ENCODE results near the gene LCN6. TPM values are rescaled to one million over a fixed set of nuclear protein-coding genes. Genes with fewer than 3 reads are reported as not detected.

Gene LCN6
- total RNA-seq, 3 donors from 2014 or later: 1.0 to 8.5 (median 4.7) TPM

DNA sequence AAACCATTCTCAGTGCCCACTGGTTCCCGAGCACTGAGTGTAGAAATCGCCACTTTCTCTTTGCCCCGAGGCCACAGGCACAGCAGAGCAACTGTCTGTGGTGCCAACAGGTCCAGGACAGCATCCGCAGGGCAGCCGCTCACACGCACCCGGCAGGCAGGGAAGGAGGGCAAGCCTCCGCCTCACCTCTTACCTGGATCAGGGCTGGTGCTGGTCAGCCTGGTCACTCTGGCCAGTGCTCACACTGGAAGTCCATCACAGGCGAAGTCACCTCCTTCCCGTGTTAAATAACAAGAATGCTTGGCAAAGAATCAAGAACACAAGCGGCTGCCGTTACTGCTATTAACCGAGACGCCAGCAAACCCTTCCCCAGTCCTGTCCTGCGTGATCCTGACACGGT, 22.2 kb downstream of the LCN6 start:
- TF ChIP-seq, protein P1, sequence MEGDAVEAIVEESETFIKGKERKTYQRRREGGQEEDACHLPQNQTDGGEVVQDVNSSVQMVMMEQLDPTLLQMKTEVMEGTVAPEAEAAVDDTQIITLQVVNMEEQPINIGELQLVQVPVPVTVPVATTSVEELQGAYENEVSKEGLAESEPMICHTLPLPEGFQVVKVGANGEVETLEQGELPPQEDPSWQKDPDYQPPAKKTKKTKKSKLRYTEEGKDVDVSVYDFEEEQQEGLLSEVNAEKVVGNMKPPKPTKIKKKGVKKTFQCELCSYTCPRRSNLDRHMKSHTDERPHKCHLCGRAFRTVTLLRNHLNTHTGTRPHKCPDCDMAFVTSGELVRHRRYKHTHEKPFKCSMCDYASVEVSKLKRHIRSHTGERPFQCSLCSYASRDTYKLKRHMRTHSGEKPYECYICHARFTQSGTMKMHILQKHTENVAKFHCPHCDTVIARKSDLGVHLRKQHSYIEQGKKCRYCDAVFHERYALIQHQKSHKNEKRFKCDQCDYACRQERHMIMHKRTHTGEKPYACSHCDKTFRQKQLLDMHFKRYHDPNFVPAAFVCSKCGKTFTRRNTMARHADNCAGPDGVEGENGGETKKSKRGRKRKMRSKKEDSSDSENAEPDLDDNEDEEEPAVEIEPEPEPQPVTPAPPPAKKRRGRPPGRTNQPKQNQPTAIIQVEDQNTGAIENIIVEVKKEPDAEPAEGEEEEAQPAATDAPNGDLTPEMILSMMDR (IDR thresholded peaks at IDR 0.05): no peak
- H3K4me3 ChIP-seq: no peak overlapping the region
- no peaks in the 10 kb centered on the region for H3K36me3 ChIP-seq (ENCODE audit: low read depth)
- no peak for ATAC-seq
- no peaks in the 10 kb centered on the region for H3K9me3 ChIP-seq
- no peak for DNase-seq
- intact Hi-C loops (cut with DNase I, micrococcal nuclease): no loop called here
- H3K4me1 ChIP-seq (ENCODE audit: low read depth): peaks cover 20% of the 10 kb centered on the region

DNA sequence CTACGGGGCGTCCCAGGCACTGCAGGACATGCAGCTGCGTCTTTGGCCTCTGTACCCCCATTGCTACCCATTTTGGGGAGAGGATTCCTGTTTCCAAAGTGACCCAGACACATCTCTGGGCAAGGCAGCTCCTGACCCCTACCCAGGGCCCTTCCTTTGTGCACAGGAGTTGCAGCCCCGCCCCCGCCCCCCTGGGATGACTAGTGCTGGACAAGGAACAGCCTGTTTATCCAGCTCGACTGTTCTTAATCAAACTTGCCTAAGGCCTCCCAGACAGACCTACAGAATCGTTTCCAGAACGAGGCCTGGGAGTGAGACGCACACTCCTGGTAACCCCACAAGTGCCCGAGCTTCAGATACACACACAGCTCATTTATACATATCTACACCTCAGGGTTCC, 22.7 kb downstream of the LCN6 start:
- intact Hi-C loops (cut with DNase I, micrococcal nuclease): no loop called here
- DNase-seq (no peak), ATAC-seq (no peak)
- peaks cover 20% of the 10 kb centered on the region for H3K4me1 ChIP-seq (ENCODE audit: low read depth)
- H3K4me3 ChIP-seq: no peak overlapping the region
- no peaks in the 10 kb centered on the region for H3K36me3 ChIP-seq (ENCODE audit: low read depth)
- TF ChIP-seq, protein P1 (IDR thresholded peaks at IDR 0.05): no peak
- H3K9me3 ChIP-seq: no peaks in the 10 kb centered on the region

DNA sequence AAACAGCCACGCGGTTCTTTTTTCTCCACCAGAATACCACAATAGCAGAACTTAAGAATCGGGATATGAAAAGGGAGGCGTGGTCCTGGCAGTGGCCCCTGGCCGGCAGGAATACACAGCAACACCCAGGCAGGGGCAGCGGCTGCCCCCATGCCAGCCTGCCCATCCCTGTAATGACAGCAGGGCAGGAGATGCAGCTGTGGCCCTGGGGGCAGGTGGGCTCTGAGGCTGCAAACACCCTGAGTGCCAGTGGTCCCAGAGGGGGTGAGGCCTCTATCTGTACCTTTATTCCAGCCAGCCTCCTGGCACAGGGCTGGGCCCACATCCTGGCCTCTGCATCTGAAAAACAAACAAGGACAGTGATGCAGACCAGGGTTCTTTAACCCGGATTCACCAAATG, 23.6 kb downstream of the LCN6 start:
- H3K4me1 ChIP-seq (ENCODE audit: low read depth): peaks cover 20% of the 10 kb centered on the region
- TF ChIP-seq, protein P1 (IDR thresholded peaks at IDR 0.05): no peak
- no peak overlapping the region for H3K4me3 ChIP-seq
- no peaks in the 10 kb centered on the region for H3K36me3 ChIP-seq (ENCODE audit: low read depth)
- intact Hi-C loops (cut with DNase I, micrococcal nuclease): no loop called here
- ATAC-seq (no peak), DNase-seq (no peak)
- no peaks in the 10 kb centered on the region for H3K9me3 ChIP-seq

DNA sequence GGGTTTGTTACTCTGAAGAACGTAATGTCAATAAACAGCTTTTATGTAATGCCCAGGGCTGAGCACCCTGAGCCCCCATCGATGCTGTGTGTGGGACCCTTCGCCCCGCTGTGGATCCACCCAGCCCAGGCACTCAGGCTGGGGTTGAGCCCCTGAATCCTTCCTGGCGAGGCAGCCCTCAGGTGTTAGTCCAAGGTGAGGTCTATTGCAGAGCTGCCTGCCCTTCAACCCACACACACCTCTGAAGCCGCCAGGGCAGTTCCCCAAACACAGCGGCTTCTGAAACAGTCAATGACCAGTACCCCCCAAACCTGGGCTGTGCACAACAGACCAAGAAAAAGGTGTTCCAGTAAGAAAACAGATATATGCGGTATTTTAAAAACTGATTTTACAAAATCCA, 24.3 kb downstream of the LCN6 start:
- intact Hi-C loops (cut with DNase I, micrococcal nuclease): no loop called here
- TF ChIP-seq, protein P1 (IDR thresholded peaks at IDR 0.05): no peak
- DNase-seq (no peak), ATAC-seq (no peak)
- H3K4me3 ChIP-seq: no peak overlapping the region
- no peaks in the 10 kb centered on the region for H3K36me3 ChIP-seq (ENCODE audit: low read depth)
- H3K9me3 ChIP-seq: no peaks in the 10 kb centered on the region
- H3K4me1 ChIP-seq (ENCODE audit: low read depth): peaks cover 21% of the 10 kb centered on the region

DNA sequence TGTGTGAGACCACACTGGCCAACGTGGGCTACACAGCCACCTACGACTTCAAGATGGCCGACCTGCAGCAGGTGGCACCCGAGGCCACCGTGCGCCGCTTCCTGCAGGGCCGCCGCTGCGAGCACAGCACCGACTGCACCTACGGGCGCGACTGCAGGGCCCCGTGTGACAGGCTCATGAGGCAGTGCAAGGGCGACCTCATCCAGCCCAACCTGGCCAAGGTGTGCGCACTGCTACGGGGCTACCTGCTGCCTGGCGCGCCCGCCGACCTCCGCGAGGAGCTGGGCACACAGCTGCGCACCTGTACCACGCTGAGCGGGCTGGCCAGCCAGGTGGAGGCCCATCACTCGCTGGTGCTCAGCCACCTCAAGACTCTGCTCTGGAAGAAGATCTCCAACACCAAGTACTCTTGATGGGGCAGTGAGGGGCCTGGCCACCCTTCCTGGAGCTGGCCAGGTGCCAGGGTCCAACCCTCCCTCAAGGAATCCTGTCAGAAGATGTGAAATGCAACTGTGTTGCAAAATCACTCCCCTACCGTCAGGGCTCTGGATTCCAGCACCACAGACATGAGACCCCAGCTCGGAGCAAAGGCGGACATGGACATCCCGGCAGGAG, 24.9 kb downstream of the LCN6 start:
- DNase-seq (no peak), ATAC-seq (no peak)
- H3K36me3 ChIP-seq (ENCODE audit: low read depth): no peaks in the 10 kb centered on the region
- no peak overlapping the region for H3K4me3 ChIP-seq
- peaks cover 19% of the 10 kb centered on the region for H3K4me1 ChIP-seq (ENCODE audit: low read depth)
- intact Hi-C loops (cut with DNase I, micrococcal nuclease): no loop called here
- TF ChIP-seq, protein P1 (IDR thresholded peaks at IDR 0.05): no peak
- H3K9me3 ChIP-seq: no peaks in the 10 kb centered on the region

DNA sequence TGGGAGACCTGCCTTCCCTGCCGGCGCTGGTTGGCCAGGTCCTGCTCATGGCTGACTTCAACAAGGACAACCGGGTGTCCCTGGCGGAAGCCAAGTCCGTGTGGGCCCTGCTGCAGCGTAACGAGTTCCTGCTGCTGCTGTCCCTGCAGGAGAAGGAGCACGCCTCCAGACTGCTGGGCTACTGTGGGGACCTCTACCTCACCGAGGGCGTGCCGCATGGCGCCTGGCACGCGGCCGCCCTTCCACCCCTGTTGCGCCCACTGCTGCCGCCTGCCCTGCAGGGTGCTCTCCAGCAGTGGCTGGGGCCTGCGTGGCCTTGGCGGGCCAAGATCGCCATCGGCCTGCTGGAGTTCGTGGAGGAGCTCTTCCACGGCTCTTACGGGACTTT, 25.4 kb downstream of the LCN6 start:
- Histone ChIP-seq H3K9me3 (no peaks in the 10 kb centered on the region), H3K4me1 (ENCODE audit: low read depth) (peaks cover 17% of the 10 kb centered on the region), H3K4me3 (no peak overlapping the region), H3K36me3 (ENCODE audit: low read depth) (no peaks in the 10 kb centered on the region)
- intact Hi-C loops (cut with DNase I, micrococcal nuclease): no loop called here
- TF ChIP-seq, protein P1 (IDR thresholded peaks at IDR 0.05): no peak
- no peak for ATAC-seq
- no peak for DNase-seq
